SU-DHL-6 (cell line): Measurements from ENCODE around the gene SCFD2.

Experiments used
- CTCF ChIP-seq: fragments of 200-600 bp; sonication (generic); IDR thresholded peaks from one replicate; pipeline ENCODE4 v1.5.1; 2017; ENCODE audit warnings: antibody characterized with exemption, mild to moderate bottlenecking, low read length, moderate library complexity; ENCODE audit not compliant: insufficient read depth, poor library complexity, severe bottlenecking
- EZH2phosphoT487 ChIP-seq: fragments of 200-600 bp; sonication (generic), shearing (Covaris generic); conservative IDR thresholded peaks from 2 replicates; pipeline ENCODE4 v1.6.1; 2018; ENCODE audit warnings: mild to moderate bottlenecking, antibody characterized with exemption, low read length, moderate library complexity, mixed read lengths

- TF ChIP-seq CTCF: no peak
- no peak for TF ChIP-seq EZH2phosphoT487
These were observed 159.9 kb downstream of the SCFD2 start for GRCh38 chr4:53205970-53206369.
